GM12875 (cell line): ENCODE measurements around the gene SLC39A11.

Experiments
- H3K4me3 ChIP-seq: one replicate; pipeline ENCODE4 v1.5.1; 2011; ENCODE audit warnings: low read depth, low read length, control low read depth
- TF ChIP-seq, protein P1 (sequence below): IDR thresholded peaks from 2 replicates; pipeline ENCODE4 v1.5.1; 2011; ENCODE audit warnings: low read depth, mild to moderate bottlenecking, control low read depth, inconsistent platforms, low read length, moderate library complexity, borderline replicate concordance; ENCODE audit not compliant: insufficient read depth

The SLC39A11 gene

DNA sequence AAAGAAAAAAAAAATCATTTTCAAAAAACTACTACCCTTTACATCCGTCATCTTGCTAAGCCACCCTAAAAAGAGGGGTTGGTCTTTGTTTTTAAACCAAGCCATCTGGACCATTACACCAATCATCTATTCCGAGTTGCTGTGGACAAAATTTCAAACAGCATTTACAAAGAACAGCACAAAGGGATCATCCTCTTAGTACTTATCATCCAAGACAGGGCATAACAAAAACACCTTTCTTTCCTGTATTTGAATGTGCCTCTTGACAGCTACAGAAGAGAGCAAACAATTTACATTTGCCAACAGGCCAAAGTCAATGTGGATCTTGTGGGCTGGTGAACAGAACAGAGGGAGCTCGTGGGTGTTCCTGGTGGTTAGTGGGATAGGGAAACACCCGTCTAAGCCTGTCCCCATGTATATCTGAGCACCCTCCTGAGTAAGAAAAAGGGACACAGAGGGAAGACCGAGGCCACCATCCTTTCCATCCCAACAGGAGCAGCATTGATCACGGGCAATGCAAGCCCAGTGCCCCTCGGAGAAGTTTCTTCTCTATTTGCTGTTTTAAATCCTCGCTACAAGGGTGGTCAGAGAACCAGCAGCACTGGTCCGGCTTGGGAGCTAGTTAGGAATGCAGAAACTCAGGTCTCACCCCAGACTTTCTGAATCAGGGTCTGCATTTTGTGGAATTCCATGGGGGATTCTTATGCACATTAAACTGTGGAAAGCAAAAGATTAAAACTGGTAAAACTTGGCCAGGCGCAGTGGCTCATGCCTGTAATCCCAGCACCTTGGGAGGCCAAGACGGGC is 1.9 kb downstream of the SLC39A11 start:
- no peak overlapping the region for H3K4me3 ChIP-seq
- TF ChIP-seq, protein P1, sequence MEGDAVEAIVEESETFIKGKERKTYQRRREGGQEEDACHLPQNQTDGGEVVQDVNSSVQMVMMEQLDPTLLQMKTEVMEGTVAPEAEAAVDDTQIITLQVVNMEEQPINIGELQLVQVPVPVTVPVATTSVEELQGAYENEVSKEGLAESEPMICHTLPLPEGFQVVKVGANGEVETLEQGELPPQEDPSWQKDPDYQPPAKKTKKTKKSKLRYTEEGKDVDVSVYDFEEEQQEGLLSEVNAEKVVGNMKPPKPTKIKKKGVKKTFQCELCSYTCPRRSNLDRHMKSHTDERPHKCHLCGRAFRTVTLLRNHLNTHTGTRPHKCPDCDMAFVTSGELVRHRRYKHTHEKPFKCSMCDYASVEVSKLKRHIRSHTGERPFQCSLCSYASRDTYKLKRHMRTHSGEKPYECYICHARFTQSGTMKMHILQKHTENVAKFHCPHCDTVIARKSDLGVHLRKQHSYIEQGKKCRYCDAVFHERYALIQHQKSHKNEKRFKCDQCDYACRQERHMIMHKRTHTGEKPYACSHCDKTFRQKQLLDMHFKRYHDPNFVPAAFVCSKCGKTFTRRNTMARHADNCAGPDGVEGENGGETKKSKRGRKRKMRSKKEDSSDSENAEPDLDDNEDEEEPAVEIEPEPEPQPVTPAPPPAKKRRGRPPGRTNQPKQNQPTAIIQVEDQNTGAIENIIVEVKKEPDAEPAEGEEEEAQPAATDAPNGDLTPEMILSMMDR = no peak

DNA sequence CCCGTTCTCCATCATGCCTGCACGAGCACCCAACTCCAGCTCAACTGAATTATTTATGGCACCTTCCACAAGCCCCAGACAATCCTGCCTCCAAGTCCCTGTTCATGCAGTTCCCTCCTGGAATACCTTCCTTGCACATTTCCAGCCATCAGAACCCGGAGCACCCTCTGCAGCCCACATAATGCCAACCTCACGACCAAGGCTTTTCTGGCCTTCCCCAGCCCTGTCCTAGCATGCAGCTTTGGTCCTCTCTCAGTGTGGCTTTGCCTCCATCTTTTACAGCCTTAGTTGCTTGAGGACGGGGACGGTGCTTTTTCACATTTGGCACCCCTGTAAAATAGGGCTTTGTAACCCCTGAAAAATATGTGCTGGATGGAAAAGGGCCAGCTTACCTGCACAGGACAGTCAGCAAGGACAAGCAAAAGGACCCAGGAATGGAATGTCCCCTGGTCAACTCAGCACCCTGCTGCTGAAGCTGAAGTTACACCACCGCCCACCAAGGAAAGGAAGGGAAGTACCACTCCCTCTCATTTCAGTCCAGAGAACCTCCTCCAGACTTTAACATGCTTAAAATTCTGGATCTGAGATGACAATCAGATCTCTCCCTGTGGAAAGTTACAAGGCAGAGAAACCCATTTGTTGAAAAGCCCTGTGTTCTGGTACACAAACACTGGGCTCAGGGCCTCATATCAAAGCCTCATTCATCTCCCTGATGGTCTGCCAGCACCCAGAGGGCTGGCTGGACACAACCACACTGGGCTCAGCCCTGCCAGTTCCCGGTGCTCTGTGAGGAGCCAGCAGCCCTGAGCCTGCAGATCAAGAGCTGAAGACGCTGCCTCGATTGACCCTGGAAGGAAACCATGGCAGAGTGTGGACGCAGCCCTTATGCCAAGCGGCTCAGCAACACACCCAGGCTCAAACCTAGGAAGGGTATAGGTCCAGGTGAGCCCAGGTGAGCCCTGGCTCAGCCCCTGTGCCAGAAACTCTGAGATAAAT is 2.9 kb downstream of the SLC39A11 start:
- no peak overlapping the region for H3K4me3 ChIP-seq
- TF ChIP-seq, protein P1 = no peak

DNA sequence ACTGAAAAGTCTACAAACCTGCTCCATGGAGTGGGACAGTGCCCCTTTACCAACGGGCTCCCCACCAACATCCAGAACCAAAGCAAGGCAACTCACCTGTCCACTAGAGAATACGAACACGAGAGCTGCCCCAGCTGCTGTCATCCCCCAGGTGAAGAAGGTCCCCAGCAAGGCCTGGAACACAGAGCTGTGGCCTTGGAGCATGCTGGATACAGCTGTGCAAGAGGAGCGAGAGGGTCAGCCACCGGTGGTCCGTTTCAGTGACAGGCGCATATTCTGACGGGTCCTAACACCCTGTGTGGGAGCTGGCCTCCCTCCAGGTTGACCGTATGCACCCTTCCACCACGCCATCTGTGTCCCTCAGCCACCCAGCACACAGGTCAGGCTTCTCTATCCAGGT is 3.9 kb downstream of the SLC39A11 start:
- H3K4me3 ChIP-seq = no peak overlapping the region
- TF ChIP-seq, protein P1 = no peak

DNA sequence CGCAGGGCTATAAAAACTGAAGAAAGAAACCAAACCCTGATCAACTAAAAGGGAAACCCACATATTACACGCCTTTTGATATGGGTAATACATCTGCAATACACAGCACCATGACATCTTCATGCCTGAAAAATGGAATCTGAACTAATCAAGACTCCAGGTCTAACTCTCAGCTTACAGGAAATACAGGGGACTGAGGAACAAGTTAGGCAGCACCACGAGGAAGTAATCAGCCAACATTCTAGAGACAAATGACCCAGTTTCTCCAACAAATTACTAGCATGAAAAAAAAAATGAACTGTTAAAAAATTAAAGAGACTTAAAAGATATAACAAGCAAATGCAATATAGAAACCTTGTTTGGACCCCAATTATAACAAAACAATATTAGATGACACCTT is 9.1 kb downstream of the SLC39A11 start:
- TF ChIP-seq, protein P1 = no peak
- H3K4me3 ChIP-seq = no peak overlapping the region

DNA sequence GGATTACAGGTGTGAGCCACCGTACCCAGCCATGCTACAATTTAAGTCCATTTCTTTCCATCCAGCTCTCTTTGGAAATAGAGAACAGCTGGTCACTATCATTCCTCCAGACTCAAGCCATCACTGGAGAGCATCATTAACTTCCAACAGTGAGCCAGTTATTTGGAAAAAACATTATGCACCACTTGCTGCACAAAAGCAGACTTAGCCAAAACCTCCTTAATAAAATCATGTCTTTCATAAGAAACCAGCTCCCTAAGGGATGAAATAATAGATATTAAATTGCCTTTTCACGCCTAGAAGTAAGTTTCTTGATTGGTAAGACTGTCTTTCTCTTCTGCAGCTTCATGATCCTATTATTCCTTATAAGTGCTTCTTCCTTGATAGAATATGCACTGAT is 17.9 kb downstream of the SLC39A11 start:
- no peak overlapping the region for H3K4me3 ChIP-seq
- TF ChIP-seq, protein P1 = no peak

DNA sequence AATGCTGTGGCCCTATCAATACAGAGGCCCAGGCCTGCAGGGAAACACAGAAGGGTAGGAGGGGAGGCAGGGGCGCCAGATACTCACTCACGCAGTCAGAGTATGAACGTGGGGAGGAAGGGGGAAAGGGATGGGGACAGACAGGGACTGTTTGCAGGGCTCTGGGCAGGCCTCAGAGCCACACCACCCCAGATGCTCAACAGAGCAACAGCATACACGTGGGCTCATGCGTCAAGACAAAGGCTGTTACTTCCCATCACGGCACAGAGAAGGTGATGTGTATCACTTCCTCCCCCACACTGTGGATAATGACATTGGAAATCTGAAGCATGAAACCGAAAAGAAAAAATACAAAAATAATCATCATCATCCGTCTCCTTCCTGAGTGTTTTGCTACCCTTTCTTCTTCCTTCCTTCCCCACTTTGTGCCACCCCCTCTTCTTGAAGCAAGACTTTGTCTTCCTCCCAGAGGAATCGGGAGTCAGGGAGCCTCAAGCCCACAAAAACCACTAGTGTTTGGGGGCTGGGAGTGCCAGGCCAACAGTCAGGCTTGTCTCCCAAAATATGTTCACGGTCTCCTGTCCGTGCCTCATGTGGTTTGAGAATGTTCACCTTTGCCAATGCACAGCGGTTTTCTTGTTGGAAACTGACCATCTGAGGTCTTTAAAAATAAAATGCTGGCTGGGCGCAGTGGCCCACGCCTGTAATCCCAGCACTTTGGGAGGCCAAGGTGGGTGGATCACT is 20.1 kb downstream of the SLC39A11 start:
- no peak overlapping the region for H3K4me3 ChIP-seq
- TF ChIP-seq, protein P1 = no peak
